ENCODE data around the gene CACNA2D4. TPM values are rescaled to one million over a fixed set of nuclear protein-coding genes. Genes with fewer than 3 reads are reported as not detected.

The CACNA2D4 gene
- total RNA-seq, 1 experiment from 2014 or later = not detected

DNA sequence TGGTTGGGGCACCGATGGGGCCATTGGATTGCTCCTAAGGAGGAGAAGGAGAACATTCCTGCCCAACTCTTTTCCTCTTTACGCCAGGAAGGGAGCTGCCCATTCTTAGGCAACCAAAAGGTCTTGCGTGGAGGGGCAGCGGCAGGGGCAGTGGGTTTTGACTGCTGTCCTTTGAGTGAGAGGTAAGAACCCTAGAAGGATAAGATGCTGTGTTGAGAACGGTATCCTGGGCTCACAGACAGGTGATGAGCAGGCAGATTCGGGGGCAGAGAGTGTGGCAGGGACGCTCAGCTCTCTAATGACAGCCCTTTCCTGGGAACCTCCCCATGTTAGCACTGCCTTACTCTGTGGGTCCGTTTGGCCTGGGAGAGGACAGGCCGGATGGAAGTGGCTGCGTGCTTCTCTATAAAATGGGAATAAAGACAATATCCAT is 84.8 kb downstream of the CACNA2D4 start:
- ChIA-PET CTCF (no interaction called here), POLR2A (ENCODE audit: unreplicated experiment) (no interaction called here)
- DNase-seq (no peak), ATAC-seq (no peak)
- TF ChIP-seq EZH2phosphoT487 (IDR thresholded peaks at IDR 0.05; ENCODE audit: borderline replicate concordance, low read length) (no peak), EZH2 (IDR thresholded peaks at IDR 0.05; ENCODE audit: low read length, unreplicated experiment) (no peak)
- TF ChIP-seq, protein P1, sequence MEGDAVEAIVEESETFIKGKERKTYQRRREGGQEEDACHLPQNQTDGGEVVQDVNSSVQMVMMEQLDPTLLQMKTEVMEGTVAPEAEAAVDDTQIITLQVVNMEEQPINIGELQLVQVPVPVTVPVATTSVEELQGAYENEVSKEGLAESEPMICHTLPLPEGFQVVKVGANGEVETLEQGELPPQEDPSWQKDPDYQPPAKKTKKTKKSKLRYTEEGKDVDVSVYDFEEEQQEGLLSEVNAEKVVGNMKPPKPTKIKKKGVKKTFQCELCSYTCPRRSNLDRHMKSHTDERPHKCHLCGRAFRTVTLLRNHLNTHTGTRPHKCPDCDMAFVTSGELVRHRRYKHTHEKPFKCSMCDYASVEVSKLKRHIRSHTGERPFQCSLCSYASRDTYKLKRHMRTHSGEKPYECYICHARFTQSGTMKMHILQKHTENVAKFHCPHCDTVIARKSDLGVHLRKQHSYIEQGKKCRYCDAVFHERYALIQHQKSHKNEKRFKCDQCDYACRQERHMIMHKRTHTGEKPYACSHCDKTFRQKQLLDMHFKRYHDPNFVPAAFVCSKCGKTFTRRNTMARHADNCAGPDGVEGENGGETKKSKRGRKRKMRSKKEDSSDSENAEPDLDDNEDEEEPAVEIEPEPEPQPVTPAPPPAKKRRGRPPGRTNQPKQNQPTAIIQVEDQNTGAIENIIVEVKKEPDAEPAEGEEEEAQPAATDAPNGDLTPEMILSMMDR (conservative IDR thresholded peaks at IDR 0.05; ENCODE audit: low read depth, low read length) = no peak
- no TSS peak for BruUV-seq (replicated peaks)
- Histone ChIP-seq H3K9me3 (ENCODE audit: low read length) (no peaks in the 10 kb centered on the region), H4K20me1 (ENCODE audit: low read length) (no peaks in the 10 kb centered on the region), H3K9me2 (replicated peaks; ENCODE audit: low read length) (no peaks in the 10 kb centered on the region), H3K9ac (ENCODE audit: low read length) (no peak overlapping the region), H3K36me3 (ENCODE audit: low read depth, low read length) (no peaks in the 10 kb centered on the region), H3K4me2 (ENCODE audit: low read length) (no peak overlapping the region), H2AFZ (ENCODE audit: low read length) (no peak overlapping the region), H3K4me3 (ENCODE audit: low read length) (no peak overlapping the region), H3F3A (ENCODE audit: low read length, unreplicated experiment) (no peaks in the 10 kb centered on the region), H3K27ac (ENCODE audit: low read length) (no peak overlapping the region), H3K79me2 (ENCODE audit: low read length) (no peaks in the 10 kb centered on the region), H3K4me1 (ENCODE audit: insufficient read depth, low read length) (peaks cover 17% of the 10 kb centered on the region), H3K27me3 (ENCODE audit: low read length) (peaks cover 28% of the 10 kb centered on the region)
- intact Hi-C loops (cut with micrococcal nuclease) = no loop called here

DNA sequence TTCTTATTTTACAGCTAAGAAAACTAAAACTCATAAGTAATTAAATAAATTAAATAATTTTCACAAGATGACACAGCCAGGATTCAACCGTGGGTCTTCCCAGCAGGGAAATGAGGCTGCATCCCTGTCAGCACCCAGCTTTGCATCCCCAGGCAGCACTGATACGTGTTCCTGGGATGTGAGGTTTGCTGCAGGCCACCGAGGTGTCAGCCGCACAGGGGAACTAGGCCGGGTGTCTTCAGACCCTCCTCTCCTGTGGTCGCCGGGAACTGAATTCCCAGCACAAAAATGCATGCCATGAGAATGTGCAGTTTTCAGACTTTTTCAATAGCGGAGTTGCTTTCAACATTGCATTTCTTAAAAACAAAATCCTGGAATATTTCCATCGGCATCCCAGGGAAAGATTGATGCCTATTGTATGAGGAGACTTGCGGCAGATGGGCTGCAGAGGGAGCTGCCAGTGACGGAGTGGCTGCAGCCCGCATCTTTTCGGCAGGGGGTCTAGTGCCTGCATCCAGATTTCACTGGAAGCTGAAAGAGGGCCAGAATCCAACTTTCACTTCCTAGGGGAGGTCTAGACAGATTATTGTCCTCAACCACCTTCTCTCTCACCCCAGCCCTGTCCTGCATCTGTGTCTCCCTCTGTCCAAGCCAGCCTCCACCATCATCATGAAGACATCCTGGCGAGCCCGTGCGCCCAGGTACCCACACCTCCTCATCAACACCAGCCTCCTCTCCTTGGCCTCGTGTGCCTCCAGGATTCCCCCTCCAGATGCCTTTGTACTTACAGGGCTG is 85.5 kb downstream of the CACNA2D4 start:
- no peaks in the 10 kb centered on the region for H4K20me1 ChIP-seq (ENCODE audit: low read length)
- H3K4me1 ChIP-seq (ENCODE audit: insufficient read depth, low read length) = peaks cover 17% of the 10 kb centered on the region
- H3F3A ChIP-seq (ENCODE audit: low read length, unreplicated experiment) = no peaks in the 10 kb centered on the region
- ChIA-PET CTCF (no interaction called here), POLR2A (ENCODE audit: unreplicated experiment) (interaction anchor here (0.6 kb wide), 1 partner anchor 521 kb away, joined by 4 read pairs; no protein-coding TSS in a partner anchor)
- no peaks in the 10 kb centered on the region for H3K9me2 ChIP-seq (replicated peaks; ENCODE audit: low read length)
- DNase-seq (no peak), ATAC-seq (no peak)
- no peaks in the 10 kb centered on the region for H3K79me2 ChIP-seq (ENCODE audit: low read length)
- intact Hi-C loops (cut with micrococcal nuclease) = no loop called here
- H3K36me3 ChIP-seq (ENCODE audit: low read depth, low read length) = no peaks in the 10 kb centered on the region
- no TSS peak for BruUV-seq (replicated peaks)
- TF ChIP-seq EZH2 (IDR thresholded peaks at IDR 0.05; ENCODE audit: low read length, unreplicated experiment) (no peak), EZH2phosphoT487 (IDR thresholded peaks at IDR 0.05; ENCODE audit: borderline replicate concordance, low read length) (no peak)
- TF ChIP-seq, protein P1 (conservative IDR thresholded peaks at IDR 0.05; ENCODE audit: low read depth, low read length) = no peak
- H3K4me2 ChIP-seq (ENCODE audit: low read length) = no peak overlapping the region
- H3K9me3 ChIP-seq (ENCODE audit: low read length) = no peaks in the 10 kb centered on the region
- H3K4me3 ChIP-seq (ENCODE audit: low read length) = no peak overlapping the region
- H3K27me3 ChIP-seq (ENCODE audit: low read length) = peaks cover 28% of the 10 kb centered on the region
- H3K9ac ChIP-seq (ENCODE audit: low read length) = no peak overlapping the region
- no peak overlapping the region for H3K27ac ChIP-seq (ENCODE audit: low read length)
- no peak overlapping the region for H2AFZ ChIP-seq (ENCODE audit: low read length)
